Limb (tissue), 2 donors: ENCODE data around the gene ADARB1.
A peak's percentile ranks its signal among the peaks of the same experiment; 100 is the strongest.

Experiments used
- DNase-seq, 2 donors: peaks; one replicate each; pipeline ENCODE4 v3.0.0-alpha.2; 2016; ENCODE audit errors: extremely low spot score in 2 of 2

The ADARB1 gene

DNA sequence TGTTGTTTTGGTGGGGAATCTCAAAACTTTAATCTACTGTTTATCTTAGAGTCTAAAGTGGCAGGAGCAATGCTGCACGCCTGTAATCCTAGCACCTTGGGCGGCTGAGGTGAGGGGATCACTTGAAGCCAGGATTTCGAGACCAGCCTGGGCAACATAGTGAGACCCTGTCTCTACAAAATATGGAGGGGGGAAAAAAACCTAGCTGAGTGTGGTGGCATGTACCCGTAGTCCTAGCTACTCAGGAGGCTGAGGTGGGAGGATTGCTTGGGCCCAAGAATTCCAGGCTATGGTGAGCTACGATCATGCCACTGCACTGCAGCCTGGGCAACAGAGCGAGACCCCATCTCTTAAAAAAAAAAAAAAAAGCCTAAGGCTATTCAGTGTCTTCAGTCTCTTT lies 175.2 kb downstream of the ADARB1 start:
- no peak for DNase-seq

DNA sequence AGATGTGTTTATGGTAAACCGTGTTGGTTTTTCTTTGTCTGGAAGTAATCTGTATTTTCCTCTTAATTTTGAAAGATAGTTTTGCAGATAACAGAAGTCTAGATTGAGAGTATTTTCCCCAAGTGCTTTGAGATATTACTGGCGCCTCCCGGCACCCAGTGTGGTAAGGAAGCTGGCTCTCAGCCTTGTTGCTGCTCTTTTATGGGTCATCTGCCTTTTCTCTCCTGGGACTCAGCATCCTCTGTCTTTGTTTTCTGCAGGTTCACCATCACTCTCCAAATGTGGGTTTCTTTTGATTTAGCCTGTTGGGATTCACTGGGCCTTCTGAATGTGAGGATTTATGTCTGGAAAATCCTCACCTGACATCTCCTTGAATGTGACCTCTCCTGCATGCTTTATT lies 175.9 kb downstream of the ADARB1 start:
- DNase-seq = no peak

DNA sequence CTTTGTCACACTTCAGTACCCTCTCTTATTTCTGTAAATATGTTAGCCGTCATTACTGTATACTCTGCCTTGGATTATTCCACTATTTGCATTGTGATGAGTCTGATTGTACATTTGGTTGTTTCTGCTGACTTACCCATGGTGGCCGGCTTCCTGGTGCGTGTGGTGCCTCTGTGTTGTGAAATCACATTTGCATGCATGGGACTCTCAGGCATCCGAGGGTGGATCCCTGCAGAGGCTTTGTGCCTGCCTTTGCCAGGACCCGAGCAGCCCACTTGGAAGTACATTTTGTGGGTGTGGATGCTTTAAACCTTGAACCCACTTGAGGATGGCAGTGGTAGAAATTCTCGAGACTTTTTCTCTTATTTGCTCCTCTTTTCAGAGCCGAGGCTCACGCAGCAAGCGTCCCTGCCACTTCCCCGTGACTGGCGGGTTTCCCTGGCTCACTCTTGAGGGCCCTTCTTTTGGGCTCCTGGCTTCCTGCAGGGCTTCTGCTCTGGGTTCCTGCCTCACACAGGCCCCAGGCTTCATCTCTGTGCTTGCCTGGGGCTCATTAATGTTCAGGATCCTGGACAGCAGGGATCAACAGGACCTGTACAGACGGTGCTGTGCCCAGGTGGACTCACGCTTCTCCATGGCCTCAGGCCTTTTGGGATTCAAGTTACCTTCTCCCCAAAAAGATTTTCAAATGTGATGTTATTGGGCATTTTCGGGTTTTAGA lies 176.7 kb downstream of the ADARB1 start:
- no peak for DNase-seq

DNA sequence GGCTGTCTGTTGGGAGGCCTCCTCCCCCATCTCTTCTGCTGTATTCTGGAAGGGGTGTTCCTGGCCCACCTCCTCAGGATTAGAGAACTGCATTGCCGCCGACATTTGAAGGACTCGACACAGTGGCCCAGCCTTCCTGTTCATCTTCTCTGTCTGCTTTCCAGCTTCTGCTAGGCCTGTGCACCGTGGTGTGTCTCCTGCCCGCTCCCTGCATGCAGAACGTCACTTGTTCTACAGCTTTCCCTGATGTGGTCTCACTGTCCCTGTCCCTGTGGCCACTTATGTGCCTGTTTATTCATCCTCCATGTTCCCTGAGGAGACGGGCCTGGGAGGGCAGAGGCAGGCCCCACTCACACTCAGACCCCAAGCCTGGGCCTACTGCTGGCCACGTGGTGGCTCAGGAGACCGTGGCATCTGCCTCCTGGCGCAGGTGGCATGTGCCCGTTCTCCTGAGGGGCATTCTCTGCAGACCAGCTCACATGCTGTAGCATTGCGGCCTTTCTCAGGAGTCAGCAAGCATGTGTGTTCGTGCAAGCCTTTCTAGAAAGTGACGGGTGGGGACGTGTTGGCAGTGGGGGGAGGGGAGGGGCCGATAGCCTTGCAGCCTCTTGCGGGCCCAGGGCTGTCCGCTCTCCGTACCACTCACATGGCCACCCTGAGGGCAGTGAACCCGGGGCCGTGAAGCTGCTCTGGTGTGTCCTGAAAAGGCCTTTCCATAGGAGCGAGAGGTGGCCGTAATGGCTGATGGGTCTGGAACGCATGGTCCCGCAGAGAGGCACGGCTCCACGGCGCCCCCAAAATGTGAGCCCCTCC lies 177.5 kb downstream of the ADARB1 start:
- no peak for DNase-seq

DNA sequence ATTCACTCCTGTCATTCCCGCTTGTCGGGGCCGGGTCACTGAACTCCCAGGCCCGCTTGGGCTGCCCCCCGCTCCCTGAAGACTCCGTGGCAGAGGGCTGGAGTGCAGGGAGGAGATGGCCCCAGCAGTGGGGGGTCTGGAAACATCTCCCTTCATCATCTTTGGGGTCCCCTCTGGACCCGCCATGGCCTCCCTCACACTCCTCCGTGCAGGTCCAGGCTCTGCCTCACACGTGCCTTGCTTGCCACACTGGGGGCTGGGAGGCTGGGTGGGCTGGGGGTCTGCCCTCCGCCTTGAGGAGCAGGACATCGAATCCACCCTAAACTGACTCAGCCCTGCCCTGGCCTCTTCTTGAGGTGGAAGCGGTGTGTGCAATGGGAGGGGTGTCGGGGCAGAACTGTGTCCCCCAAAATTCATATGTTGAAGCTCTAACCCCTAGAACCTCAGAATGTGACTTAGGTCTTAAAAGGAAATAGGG lies 178.1 kb downstream of the ADARB1 start:
- no peak for DNase-seq

DNA sequence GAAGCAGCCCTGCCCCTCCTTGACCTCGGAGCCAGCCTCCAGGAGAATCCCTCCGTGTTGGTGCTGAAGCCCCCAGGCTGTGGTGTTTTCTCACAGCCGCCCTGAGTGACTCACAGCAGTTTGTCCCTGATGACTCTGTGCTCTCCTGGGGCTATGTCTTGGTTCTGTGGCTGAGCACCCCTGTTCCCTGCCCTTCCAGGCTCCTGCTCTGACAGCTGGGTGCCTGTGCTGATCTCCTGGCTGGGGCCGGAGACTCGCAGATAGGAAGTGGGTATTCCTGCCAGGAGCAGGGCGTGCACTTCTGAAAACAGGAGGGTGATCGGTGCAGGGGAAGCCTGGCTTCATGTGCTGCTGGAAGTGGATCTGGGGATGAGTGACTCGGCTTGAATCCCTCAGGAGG lies 178.8 kb downstream of the ADARB1 start:
- no peak for DNase-seq

DNA sequence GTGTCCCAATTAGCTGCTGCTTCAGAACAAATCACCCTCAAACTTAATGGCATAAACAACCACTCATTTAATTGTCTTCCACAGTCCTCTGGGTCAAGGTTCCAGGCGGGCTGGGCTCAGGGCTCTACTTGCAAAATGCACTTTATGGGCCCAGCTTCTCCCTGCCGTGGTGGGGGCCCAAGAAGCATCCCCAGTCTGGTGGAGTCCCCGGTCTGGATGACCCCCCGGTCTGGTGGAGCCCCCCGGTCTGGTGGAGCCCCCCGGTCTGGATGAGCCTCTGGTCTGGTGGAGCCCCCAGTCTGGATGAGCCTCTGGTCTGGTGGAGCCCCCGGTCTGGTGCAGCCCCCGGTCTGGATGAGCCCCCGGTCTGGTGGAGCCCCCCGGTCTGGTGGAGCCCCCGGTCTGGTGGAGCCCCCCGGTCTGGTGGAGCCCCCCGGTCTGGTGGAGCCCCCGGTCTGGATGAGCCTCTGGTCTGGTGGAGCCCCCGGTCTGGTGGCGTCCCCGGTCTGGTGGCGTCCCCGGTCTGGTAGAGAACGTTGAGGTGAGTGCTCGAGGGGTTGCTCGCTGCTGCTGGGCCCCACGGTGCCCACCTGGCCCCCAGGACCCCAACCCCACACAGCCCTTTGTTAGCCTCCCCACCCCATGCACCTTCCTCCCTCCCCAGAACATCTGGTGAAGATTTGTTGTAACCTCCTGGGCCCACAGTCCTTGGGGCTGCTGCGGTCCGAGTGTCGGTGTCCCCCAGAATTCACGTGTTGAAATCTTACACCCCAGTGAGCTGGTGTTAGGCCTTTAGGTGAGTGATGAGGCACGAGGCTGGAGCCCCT lies 179.5 kb downstream of the ADARB1 start:
- DNase-seq = no peak

DNA sequence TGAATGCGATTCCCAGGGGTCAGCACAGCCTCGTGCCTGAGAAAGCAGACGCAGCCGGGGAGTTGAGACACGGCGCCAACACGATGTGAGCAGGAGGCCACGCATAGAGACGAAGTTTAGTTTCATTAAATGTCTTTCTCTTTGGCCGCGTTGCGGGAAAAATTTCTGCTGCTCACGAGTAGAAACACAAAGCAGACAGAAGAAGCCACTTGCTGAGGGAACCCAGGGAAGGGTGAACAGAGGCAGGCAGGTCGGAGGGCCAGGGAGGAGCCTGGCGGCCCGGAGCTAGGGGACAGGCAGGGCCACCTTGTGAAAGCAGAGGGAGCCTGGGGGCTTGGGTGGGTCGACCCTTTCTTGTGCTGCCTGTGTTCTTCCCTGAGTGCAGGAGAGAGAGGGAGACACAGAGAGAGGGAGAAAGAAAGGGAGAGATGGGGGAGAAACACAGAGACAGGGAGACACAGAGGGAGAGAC lies 180.1 kb downstream of the ADARB1 start:
- peak in 1 of 2 donors; percentile 26 for DNase-seq

DNA sequence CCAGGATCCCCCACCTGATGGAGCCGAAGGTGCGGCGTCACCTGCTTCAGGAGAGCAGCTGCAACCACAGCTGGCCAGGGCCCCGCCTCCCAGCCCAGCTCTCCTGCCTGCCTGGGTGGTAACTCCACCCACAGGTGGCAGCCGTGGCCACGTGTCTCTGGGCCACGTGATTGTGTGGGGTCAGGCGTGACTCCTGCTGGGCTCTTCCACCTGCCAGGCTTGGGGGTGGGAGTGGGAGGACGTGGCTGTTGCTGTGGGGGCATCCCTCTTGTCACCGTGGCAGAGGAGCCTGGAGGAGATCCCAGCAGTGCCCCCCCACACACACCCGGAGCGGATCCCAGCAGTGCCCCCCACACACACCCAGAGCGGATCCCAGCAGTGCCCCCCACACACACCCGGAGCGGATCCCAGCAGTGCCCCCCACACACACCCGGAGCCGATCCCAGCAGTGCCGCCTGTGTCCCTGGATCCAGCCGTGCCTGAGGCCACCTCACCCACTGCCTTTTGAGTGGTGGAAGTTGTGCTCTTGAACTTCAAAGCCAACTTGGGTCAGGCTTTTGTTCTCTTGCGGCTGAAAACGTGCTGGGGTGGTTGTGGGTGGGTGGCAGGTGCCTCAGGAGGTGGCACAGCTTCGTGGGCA lies 181.1 kb downstream of the ADARB1 start:
- DNase-seq = peak in 1 of 2 donors; percentile 28

DNA sequence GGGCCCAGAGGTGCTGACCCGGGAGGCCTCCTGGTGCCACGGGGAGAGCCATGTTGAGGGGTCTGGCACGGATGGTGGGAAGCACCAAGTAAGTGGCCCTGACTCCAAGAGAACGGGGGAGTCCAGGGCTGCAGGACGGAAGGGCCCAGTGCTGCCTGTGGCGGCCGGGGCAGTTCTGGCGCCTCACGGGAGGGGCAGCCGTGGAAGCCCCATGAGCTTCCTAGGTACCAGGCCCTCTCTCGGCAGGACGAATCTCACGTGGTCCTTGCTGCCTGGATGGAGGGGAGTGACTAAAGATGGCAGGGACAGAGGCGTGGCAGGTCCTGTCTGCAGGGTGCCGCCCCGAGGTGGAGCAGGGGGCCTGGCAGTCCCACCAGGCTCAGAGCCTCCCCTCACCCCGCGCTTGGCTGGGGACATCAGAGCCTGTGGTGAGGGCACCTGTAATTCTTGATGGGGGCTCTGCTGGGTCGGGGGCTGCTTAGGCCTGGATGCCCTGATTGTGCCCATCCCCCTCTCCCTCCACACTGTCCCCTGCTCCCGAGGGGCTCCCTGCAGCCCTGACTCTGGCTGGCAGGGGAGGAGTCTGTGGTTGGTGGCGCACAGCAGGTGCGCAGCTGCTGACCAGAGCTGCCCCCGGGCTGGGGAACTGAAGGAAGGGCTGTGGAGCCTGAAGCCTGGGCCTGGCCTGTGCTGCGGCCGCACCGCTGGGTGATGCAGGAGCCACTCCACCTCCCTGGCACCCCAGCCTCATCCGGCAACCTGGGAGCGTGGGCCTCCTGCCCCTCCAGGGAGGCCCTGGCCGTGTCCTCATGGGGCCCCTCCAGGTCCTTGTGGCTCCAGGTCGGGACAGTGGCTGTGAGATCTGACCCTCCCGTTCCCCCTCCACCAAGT lies 181.9 kb downstream of the ADARB1 start:
- peak in 1 of 2 donors; percentile 31 for DNase-seq

DNA sequence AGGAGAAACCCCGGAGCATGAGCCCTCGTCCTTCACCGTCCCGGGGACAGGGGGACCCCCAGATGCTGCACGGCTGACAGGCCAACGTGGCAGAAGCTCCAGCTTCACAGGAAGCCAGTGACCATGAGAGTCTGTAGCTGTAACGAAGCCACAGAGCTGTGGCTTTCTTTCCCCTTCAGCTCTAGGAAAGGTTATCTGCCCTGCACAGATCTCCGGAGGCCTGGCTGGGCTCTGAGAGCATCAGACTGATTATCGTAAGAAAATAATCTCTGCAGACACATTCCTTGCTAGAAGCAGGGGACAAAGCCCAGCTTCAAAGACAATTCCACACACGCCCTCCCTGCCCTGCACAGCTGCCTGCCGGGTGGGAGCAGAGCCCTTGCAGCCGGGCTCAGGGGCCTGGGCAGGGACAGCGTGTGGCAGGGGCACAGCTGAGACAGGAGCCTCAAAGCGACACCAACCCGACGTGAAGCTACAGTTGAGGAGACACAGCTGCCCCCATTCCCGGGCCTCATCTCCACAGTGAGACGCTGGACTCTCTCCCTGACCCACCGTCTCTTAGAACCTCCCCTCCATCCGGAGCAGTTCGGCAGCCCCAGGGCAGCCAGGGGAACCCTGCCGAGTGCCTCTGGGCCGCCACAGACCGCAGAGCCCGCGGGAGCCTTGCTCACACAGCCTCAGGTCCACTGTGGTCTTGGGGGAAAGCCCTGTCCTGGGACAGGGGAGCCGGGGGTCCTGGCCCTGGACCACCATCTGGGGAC lies 182.7 kb downstream of the ADARB1 start:
- peak; percentile 2 to 43 for DNase-seq

DNA sequence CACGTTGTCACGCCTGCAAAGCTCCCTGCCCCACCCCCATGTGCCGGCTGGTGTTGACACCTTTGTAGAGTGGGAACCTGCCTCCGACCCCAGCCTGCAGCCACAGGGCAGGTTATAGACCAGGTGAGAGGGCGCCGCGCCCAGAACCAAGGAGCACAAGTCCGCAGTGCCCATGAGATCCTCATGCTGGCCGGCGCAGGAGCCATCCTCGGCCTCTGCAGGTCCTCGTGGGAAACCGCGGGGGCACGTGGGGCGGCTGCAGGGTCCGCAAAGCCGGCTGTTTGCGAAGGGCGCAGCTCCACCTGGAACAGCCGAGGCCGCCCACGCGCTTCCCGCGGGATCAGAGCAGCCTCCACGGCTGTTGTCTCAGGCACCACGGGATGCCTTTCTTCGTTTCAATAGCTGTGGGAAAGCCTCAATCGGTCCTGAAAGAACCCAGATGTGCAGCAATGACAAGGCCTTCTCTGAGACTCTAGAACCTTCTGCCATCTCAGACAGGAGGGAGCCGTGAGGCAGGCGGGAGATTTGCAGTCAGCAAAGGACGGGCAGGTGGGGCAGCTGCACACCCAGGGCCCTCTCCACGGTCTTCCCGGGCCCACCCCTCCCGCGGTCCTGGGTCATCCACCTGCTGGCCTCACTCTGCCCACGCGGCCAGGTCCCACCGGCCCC lies 183.4 kb downstream of the ADARB1 start:
- DNase-seq = peak in 1 of 2 donors; percentile 24

DNA sequence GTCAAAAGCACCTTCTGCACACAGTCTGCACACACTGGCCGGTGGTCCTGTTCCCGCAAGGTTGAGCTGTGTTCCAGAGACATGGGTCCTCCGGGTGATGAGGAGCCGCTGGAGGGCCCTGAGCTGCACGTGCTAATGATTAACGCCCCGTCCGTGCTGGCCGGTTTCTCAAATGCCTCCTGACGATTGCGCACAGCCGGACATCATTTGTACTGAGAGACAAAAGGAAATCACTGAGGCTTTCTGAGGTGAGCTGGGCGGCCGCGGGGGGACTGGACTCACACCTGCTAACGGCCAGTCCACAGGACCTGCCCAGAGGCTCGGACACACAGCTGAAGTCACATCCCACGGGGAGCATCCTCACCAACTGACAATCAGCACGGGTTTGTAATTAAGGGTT lies 184.1 kb downstream of the ADARB1 start:
- peak in 1 of 2 donors; percentile 25 for DNase-seq

DNA sequence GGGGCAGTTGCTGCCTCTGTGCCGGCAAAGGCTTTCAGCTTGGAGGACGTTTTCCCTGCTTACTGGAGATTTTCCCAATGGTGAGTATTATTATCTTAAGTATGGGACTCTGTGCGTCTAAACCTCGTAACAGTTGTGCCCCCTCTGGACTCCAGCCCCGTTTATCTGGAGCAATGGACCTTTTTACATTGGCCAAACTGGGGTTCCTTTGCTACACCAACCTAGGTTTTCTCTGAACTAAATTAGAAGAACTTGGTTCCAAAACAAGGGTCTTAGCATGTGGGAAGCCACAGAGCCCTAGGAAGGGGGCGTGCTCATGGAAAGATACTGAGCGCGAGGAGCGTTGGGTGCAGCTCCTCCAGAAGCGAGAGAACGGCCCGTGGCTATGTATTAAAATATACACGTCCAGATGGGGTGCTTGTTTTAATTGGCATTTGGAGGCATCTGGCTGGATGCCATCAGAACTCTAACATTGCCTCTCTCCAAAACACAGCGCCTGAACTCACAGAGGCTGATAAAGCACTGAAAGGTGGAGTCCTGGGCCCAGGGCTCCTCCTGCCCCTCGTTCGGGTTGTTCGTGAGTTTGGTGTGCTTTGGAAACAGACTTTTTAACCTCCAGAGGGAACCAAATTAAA lies 184.9 kb downstream of the ADARB1 start:
- peak in 1 of 2 donors; percentile 28 for DNase-seq

DNA sequence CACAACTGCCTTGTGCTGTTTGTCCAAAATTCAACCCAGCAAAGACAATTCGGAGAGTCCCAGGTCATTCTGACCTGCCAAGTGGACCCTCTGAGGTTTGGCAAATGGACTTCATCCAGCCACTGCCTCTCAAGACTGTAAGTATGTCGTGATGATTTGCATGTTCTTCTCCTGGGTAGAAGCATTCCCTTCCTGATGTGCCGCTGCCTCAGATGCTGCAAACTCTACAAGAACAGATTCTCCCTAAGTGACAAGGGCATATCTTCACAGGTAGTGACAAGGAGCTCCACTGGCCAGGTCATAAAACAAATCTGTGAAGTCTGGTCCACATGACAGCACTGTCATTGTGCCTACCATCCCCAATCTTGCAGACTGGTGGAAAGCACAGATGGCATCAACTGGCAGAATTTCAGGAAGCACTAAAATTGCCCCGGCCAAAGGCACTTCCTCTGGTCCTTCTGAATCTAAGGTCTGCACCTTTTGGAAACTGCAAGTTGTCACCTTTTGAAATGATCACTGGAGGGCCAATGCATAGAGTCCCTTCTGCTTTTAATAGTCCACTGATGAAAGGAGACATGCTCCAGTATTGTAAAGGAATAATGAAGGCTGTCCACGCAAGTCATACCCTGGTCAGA lies 185.9 kb downstream of the ADARB1 start:
- DNase-seq = no peak

DNA sequence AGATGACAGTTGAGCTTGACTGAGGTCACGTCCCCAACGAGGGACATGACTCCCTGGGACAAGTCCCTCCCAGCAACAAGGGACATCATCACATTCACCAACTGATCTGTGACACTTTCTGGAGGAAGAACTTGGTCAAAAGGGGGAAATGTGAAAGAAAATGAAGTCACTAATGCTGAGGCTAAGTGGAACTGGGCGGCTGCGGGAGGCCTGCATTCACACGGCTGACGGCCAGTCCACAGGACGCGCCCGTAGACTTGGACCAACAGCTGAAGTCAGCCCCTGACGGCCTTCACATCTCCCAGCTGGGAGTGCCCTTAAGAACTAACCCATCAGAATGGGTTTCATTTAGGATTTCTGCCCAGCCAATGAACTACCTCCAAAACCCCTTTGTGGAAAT lies 186.7 kb downstream of the ADARB1 start:
- DNase-seq = peak in 1 of 2 donors; percentile 15

DNA sequence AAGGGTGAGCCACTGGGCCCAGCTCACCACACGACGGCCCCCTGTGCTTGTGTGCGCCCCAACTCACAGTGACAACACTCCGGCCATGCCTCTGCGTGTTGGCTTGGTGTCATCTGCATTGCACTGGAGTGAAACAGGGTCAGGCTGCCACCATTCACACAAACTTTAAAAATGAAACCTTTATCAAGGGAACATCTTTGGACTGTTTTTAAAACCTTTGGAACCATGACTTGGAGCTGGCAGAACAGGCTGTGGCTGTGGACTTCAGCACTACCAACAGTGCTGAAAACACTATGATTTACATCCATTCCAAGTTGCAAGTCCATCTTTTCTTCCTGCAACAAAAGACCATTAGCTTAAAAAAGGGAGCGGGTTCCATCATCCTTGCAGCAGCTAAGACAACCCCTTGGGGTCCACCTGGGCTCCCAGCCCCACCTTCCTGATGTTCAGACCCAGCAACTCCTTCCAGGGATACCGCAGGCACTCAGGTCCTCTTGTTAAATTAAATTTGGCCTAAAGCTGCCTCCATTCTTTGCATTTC lies 187.7 kb downstream of the ADARB1 start:
- DNase-seq = no peak

DNA sequence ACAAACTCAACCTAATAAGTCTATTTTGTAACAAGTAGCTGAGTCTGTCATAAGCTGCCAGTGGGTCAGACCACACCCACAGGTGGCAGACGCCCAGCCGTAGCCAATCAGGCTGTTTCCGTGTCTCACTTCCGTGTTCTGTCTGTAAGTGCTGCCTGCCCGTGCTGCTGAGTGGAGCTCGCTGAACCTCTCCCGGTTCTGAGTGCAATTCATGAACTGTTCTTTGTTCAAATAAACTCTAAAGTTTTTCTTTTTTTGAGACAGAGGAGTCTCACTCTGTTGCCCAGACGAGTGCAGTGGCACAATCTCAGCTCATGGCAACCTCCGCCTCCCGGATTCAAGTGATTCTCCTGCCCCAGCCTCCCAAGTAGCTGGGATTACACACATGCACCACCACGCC lies 188.2 kb downstream of the ADARB1 start:
- DNase-seq = no peak
